GM23248 (cell line): ENCODE data around the gene IMPACT.

Source experiments
- EZH2 ChIP-seq: fragments of 200-600 bp; sonication (generic); IDR thresholded peaks from 2 replicates; pipeline ENCODE4 v1.6.1; 2018; ENCODE audit warnings: antibody characterized with exemption, mild to moderate bottlenecking; ENCODE audit not compliant: insufficient read depth, poor library complexity, severe bottlenecking
- EZH2phosphoT487 ChIP-seq: fragments of 200-600 bp; sonication (generic); IDR thresholded peaks from 2 replicates; pipeline ENCODE4 v1.6.1; 2018; ENCODE audit warnings: antibody characterized with exemption, moderate library complexity, mild to moderate bottlenecking, low read depth; ENCODE audit not compliant: insufficient read depth

DNA sequence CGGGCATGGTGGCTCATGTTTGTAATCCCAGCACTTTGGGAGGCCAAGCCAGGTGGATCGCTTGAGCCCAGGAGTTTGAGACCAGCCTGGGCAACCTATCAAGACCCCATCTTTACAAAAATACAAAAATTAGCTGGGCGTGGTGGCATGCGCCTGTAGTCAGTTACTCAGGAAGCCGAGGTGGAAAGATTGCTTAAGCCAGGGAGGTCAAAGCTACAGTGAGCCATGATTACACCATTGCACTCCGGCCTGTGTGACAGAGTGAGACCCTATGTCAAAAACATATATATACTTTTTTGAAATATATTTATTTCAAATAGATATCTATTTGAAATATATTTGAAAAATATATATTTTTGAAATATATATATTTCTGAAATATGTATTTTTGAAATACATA lies 39.8 kb upstream of the IMPACT start:
- no peak for TF ChIP-seq EZH2
- TF ChIP-seq EZH2phosphoT487 = no peak
